Upper lobe of left lung (tissue), 6 donors: Measurements from ENCODE around the gene RASA3. TPM values are rescaled to one million over a fixed set of nuclear protein-coding genes. Genes with fewer than 3 reads are reported as not detected.

ENCODE experiments used
- ATAC-seq, 2 donors: fragments of 200-7000 bp; cut with Tn5 transposase; one replicate each; pipeline ENCODE4 v1.9.1; 2022; ENCODE audit warnings: mild to moderate bottlenecking in 2 of 2, moderate library complexity in 2 of 2; ENCODE audit not compliant: low FRiP score in 2 of 2
- DNase-seq, 2 donors: peaks; one replicate each; pipeline ENCODE4 v3.0.0-alpha.2; 2019 to 2020
- H3K27ac ChIP-seq, 4 donors: fragments of 200-600 bp; sonication (generic); one replicate each; pipeline ENCODE4 v1.5.1; 2016 to 2019
- H3K27me3 ChIP-seq, 4 donors: fragments of 200-600 bp; sonication (generic); one replicate each; pipeline ENCODE4 v1.5.1; 2017 to 2019
- H3K36me3 ChIP-seq, 4 donors: fragments of 200-600 bp; sonication (generic); one replicate each; pipeline ENCODE4 v1.5.1; 2016 to 2019
- H3K4me1 ChIP-seq, 4 donors: fragments of 200-600 bp; sonication (generic); one replicate each; pipeline ENCODE4 v1.5.1; 2018 to 2019
- H3K4me3 ChIP-seq, 4 donors: fragments of 200-600 bp; sonication (generic); one replicate each; pipeline ENCODE4 v1.5.1; 2017 to 2019; ENCODE audit warnings: mild to moderate bottlenecking in 2 of 4, moderate library complexity in 1 of 4
- H3K9me3 ChIP-seq, 4 donors: fragments of 200-600 bp; sonication (generic); one replicate each; pipeline ENCODE4 v1.5.1; 2018 to 2019
- EP300 ChIP-seq, 4 donors: sonication (generic); formaldehyde crosslinking; IDR thresholded peaks; one replicate each; pipeline ENCODE4 v1.5.1; 2017; ENCODE audit warnings: antibody characterized with exemption in 4 of 4, control low read depth in 2 of 4
- POLR2A ChIP-seq, 4 donors: fragments of 450-650 bp; IDR thresholded peaks; one replicate each; pipeline ENCODE4 v1.5.1; 2016 to 2017; ENCODE audit warnings: antibody characterized with exemption in 4 of 4, mild to moderate bottlenecking in 2 of 4
- POLR2AphosphoS5 ChIP-seq, 2 donors: sonication (generic); formaldehyde crosslinking; IDR thresholded peaks; one replicate each; pipeline ENCODE4 v1.5.1; 2017; ENCODE audit warnings: antibody characterized with exemption in 2 of 2
- WGBS, 2 donors: methylation state at CpG; one replicate each; pipeline ENCODE4 v1.1.5; 2017 to 2018; 5-methylcytosine and 5-hydroxymethylcytosine counted together
- total RNA-seq, 6 donors: library from RNA; depleted of rRNA in 4 of 6; stranded (reverse); fragments of >200 nt in 4 of 6; gene quantifications; one replicate each; pipeline versions ENCODE4 v1.1.0 to v1.2.1, GENCODE V29; 2016 to 2021
- TF ChIP-seq, protein P1 (sequence below), 6 experiments: fragments of 450-650 bp in 4 of 6; fragments of 200-600 bp in 2 of 6; sonication (generic) in 2 of 6; IDR thresholded peaks; one replicate each; pipeline ENCODE4 v1.5.1; 2016 to 2019; ENCODE audit warnings: antibody characterized with exemption in 6 of 6
- donor health status: DM: no; HTN: no; CAD: no; lungs with moderate emphysema.
- donor health status: DM: no; HTN: yes; CAD: no; lungs with severe emphysema.

RASA3 gene
- total RNA-seq, 6 donors from 2014 or later, result 11.4 to 52.4 (median 18.4) TPM

DNA sequence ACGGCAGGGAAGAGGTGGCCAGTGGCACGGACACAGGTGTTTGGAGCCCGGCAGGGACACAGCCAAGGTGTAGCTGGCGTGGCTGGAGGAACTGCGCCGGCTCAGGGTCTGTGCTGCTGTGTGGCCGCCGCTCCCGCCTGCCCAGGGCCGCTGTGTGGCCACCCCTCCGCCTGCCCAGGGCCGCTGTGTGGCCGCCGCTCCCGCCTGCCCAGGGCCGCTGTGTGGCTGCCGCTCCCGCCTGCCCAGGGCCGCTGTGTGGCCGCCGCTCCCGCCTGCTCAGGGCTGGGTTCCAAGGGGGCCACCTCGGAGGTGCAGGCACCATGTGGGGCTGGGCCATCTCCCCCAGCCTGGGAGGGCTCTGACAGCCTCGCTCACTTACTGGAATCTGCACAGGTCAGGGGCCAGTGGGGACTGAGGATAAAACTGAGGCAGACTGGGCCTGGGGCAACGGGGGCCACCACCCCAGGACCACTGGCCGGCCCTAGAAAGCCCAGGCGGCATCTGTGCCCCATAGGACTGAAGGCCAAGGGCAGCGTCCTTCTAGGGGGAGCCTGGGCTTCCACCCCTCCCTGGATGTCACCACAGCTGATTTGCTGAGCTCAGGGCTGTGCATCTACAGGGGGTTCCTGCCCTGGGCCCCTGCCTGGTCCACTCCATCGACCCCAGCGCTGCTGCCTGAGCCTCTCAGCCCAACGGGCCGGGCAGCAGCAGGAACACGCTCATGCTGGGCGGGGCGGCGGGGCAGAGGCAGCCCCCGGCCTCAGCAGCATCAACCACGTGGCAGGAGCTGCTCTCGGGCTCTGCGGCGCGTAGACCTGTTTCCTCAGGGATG, 180.1 kb downstream of the RASA3 start:
- H3K4me1 ChIP-seq, result peaks cover 9 to 19% (median 11%) of the 10 kb centered on the region in 4 donors
- no peaks in the 10 kb centered on the region for H3K27me3 ChIP-seq
- no peak overlapping the region for H3K27ac ChIP-seq
- H3K9me3 ChIP-seq, result no peaks in the 10 kb centered on the region
- TF ChIP-seq POLR2AphosphoS5 (IDR thresholded peaks at IDR 0.05), result no peak
- TF ChIP-seq POLR2A (IDR thresholded peaks at IDR 0.05), result no peak
- TF ChIP-seq EP300 (IDR thresholded peaks at IDR 0.05), result no peak
- TF ChIP-seq, protein P1, sequence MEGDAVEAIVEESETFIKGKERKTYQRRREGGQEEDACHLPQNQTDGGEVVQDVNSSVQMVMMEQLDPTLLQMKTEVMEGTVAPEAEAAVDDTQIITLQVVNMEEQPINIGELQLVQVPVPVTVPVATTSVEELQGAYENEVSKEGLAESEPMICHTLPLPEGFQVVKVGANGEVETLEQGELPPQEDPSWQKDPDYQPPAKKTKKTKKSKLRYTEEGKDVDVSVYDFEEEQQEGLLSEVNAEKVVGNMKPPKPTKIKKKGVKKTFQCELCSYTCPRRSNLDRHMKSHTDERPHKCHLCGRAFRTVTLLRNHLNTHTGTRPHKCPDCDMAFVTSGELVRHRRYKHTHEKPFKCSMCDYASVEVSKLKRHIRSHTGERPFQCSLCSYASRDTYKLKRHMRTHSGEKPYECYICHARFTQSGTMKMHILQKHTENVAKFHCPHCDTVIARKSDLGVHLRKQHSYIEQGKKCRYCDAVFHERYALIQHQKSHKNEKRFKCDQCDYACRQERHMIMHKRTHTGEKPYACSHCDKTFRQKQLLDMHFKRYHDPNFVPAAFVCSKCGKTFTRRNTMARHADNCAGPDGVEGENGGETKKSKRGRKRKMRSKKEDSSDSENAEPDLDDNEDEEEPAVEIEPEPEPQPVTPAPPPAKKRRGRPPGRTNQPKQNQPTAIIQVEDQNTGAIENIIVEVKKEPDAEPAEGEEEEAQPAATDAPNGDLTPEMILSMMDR (IDR thresholded peaks at IDR 0.05), result no peak
- peaks cover 0 to 7% (median 4%) of the 10 kb centered on the region in 4 donors for H3K36me3 ChIP-seq
- DNase-seq, result peak in 1 of 2 donors; percentile 75
- ATAC-seq, result no peak
- WGBS, 2 donors, result 87 to 93% methylated on average over 13 to 38 of the region's 42 CpGs
- H3K4me3 ChIP-seq, result no peak overlapping the region

DNA sequence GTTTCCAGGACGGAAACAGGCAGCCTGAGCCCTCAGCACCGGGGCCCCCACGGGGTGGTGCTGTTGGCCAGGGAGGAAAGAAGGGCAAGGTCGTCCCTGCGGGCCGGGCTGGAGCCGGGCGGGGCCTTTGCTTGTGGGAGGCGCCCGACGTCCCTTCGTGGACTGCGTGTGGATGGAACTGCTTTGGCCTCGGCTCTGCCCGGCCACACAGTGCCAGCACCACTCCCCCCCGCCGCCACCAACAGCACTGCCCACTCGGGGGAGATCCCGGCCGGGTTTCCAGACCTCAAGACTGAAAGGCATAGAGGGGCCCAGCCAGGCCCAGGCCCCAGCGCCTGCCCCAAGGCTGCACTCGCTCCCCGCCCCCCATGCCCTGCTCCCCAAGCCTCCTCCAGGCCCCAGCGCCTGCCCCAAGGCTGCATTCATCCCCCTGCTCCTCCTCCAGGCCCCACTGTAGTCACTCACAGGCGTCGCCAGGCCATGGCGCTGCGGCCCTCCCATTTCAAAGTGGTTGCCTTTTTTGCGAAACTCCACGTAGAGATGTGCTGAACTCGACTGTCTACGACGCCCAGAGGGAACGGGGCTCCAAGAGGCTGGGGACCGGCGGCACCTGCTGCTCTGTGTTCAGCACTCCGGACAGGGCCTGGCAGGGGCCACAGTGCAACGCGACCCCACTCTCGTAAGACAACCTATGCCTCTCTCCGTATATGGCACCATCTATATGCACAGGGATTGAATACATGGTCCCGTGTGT, 181.0 kb downstream of the RASA3 start:
- no peak overlapping the region for H3K27ac ChIP-seq
- H3K9me3 ChIP-seq, result no peaks in the 10 kb centered on the region
- peak; percentile 91 to 92 for ATAC-seq
- WGBS, 2 donors, result 35 to 47% methylated on average over 11 to 31 of the region's 42 CpGs
- no peak for TF ChIP-seq POLR2A (IDR thresholded peaks at IDR 0.05)
- TF ChIP-seq, protein P1 (IDR thresholded peaks at IDR 0.05), result peak; percentile 70 to 95 (median 88)
- TF ChIP-seq EP300 (IDR thresholded peaks at IDR 0.05), result no peak
- TF ChIP-seq POLR2AphosphoS5 (IDR thresholded peaks at IDR 0.05), result no peak
- no peaks in the 10 kb centered on the region for H3K27me3 ChIP-seq
- peaks cover 9 to 19% (median 11%) of the 10 kb centered on the region in 4 donors for H3K4me1 ChIP-seq
- H3K4me3 ChIP-seq, result peak overlapping the region in 3 of 4 donors; percentile 9 to 15 (median 12)
- peaks cover 0 to 7% (median 4%) of the 10 kb centered on the region in 4 donors for H3K36me3 ChIP-seq
- DNase-seq, result peak; percentile 83 to 95

DNA sequence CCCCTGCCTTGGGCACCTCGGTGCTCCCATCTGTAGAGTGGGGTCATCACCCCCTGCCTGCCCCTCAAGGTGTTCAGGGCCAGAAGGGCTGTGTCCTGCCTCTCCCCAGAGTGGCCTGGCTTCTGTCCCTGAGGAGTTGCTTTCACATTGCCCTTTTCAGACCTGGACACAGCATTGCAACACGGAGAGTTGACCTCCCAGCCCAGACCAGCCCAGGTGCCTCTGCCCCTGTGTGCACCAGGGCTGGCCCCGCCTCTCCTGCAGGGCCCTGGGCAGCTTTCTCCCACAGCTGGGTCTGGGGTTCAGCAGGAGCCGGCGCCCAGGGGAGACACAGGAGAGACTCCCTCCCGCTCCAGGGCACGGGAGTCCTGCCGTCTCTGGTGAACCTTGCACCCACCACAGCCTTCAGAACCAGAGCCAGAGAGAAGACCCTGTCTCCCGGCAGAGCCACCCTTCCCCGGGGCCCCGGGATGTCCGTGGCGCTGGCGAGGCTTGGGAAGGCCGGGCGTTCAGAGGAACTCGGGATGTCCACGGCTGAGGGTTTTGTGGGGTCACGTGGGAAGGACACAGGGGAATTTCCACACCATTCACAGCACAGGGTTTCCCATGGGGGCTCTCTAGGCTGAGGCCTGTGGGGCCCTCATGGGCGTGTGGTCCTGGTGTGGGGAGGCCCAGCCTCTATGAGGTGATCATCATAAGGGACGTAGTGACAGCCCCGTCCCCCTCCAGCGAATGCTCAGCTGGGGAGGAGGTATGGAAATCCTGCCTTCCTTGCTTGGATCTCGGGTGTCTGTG, 181.8 kb downstream of the RASA3 start:
- Histone ChIP-seq H3K27me3 (no peaks in the 10 kb centered on the region), H3K9me3 (no peaks in the 10 kb centered on the region), H3K4me3 (peak overlapping the region in 1 of 4 donors; percentile 9), H3K36me3 (peaks cover 0 to 7% (median 4%) of the 10 kb centered on the region in 4 donors), H3K4me1 (peaks cover 9 to 19% (median 11%) of the 10 kb centered on the region in 4 donors), H3K27ac (no peak overlapping the region)
- DNase-seq (peak in 1 of 2 donors; percentile 66), ATAC-seq (peak; percentile 1 to 7)
- 28 to 68% methylated on average over 4 to 24 of the region's 24 CpGs for WGBS, 2 donors
- TF ChIP-seq POLR2A (IDR thresholded peaks at IDR 0.05) (no peak), EP300 (IDR thresholded peaks at IDR 0.05) (no peak), POLR2AphosphoS5 (IDR thresholded peaks at IDR 0.05) (no peak)
- TF ChIP-seq, protein P1 (IDR thresholded peaks at IDR 0.05), result no peak

DNA sequence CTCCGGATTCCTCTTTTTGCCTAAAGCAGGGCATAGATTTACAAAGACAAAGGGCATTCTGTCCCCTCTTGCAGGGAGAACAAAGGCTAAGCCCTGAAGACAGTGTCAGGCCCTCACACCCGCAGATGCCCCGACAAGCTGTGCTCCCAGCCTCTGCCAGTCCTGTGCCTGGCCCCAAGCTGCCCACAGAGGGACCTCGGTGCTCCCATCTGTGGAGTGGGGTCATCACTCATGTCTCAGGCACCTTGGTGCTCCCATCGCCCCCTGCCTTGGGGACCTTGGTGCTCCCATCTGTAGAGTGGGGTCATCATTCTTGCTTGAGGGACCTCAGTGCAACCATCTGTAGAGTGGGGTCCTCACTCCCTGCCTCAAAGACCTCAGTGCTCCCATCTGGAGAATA, 182.9 kb downstream of the RASA3 start:
- Histone ChIP-seq H3K4me1 (peaks cover 9 to 19% (median 11%) of the 10 kb centered on the region in 4 donors), H3K9me3 (no peaks in the 10 kb centered on the region), H3K36me3 (peaks cover 0 to 7% (median under 1%) of the 10 kb centered on the region in 4 donors), H3K27ac (no peak overlapping the region), H3K27me3 (no peaks in the 10 kb centered on the region), H3K4me3 (no peak overlapping the region)
- ATAC-seq (no peak), DNase-seq (no peak)
- TF ChIP-seq, protein P1 (IDR thresholded peaks at IDR 0.05), result no peak
- TF ChIP-seq EP300 (IDR thresholded peaks at IDR 0.05), result no peak
- no peak for TF ChIP-seq POLR2AphosphoS5 (IDR thresholded peaks at IDR 0.05)
- TF ChIP-seq POLR2A (IDR thresholded peaks at IDR 0.05), result no peak
- WGBS, 2 donors, result 78 to 98% methylated on average over 1 to 5 of the region's 5 CpGs
